BE2C (cell line): ENCODE measurements around the gene PPFIA1.
"Not testable (repeated sequence)": the region's sequence is repeated elsewhere in the genome, so short reads cannot be mapped to it uniquely, and the experiment has no call there.

Source experiments
- DNase-seq: peaks from one replicate; pipeline ENCODE4 v3.0.0-alpha.2; 2020
- H3K27me3 ChIP-seq: fragments of 250-450 bp; sonication (Bioruptor Pico); 2 replicates; pipeline ENCODE4 v1.5.1; 2020; ENCODE audit warnings: mild to moderate bottlenecking
- H3K36me3 ChIP-seq: fragments of 250-450 bp; sonication (Bioruptor Pico); 2 replicates; pipeline ENCODE4 v1.5.1; 2020; ENCODE audit warnings: mild to moderate bottlenecking
- H3K4me1 ChIP-seq: fragments of 250-450 bp; sonication (Bioruptor Pico); 2 replicates; pipeline ENCODE4 v1.5.1; 2020
- H3K4me3 ChIP-seq: 2 replicates; pipeline ENCODE4 v1.5.1; 2011; ENCODE audit warnings: low read depth, low read length
- H3K9me3 ChIP-seq: fragments of 250-450 bp; sonication (Bioruptor Pico); 2 replicates; pipeline ENCODE4 v1.5.1; 2020
- CTCF ChIP-seq: IDR thresholded peaks from 2 replicates; pipeline ENCODE4 v1.5.1; 2012; ENCODE audit warnings: mild to moderate bottlenecking, low read depth, low read length

Gene PPFIA1

DNA sequence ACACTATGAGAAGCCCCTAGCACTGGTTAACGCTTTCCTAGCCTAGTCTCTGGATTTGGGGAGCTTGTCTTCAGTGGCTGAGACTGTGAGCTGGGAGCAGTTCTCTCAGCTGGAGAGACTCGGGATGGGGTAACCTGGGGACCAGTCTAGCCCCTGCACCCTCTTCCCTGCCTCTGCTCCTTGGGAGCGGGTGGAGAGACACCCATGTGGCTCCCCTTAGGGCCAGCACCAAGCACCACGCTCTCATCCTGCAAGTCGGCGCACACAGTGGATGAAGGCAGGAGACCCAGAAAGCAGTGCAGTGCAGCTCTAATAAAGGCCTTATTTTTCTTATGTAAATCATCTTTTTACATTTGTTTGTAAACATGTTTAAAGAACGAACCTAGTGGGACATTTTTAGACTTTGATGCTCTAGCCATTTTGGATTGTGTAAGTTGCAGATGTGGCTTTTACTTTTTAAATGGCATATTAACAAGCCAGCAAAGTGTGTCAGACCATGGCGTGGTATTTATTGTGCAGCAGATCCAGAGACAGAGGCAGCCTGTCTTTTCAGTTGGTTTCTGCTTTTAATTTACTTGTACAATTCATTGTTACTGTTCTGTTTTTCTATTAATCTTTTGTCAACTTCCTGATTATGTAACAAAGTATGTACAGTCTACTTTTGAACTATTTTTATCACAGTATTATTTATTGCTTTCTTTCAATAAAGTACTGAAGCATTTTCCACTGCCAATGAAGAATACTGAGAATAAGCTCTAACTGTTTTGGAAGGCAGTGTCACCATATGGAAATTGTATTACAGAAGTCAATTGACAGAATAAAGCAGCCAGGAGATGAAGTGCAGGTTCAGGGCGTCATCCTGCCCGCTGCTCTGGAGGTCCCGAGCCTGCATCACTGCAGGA lies 113.4 kb downstream of the PPFIA1 start:
- TF ChIP-seq CTCF: no peak
- H3K36me3 ChIP-seq: peaks cover 20% of the 10 kb centered on the region
- no peaks in the 10 kb centered on the region for H3K9me3 ChIP-seq
- H3K4me1 ChIP-seq: no peaks in the 10 kb centered on the region
- DNase-seq: no peak
- H3K27me3 ChIP-seq: no peaks in the 10 kb centered on the region
- no peak overlapping the region for H3K4me3 ChIP-seq

DNA sequence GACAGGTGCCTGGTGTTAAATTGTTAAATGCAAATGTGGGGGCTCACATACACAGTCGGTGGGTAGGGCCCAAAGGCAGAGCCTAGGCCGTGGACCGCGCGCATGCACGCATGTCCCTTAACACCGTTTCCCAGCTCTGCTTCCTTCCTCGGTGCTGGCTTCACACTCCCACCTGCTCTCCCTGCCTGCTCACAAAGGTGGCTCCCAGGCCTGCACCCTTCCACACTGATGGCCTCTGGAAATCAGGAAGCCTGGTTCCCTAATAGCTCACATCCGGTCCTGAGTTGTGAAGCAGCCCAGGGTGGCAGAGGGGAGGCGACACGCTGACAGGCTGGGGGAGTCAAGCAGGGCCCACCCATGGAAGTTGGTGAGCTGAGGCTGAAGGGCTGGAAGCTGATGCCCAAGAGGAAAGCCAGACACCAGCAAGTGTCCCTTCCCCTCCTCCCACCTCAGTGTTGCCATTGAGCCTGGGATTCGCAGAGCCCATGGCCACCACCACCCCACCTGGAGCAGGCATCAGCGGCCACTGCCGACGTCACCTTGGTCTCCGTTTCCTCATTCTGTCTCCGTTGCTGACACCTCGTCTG lies 114.2 kb downstream of the PPFIA1 start:
- H3K9me3 ChIP-seq: no peaks in the 10 kb centered on the region
- H3K36me3 ChIP-seq: peaks cover 18% of the 10 kb centered on the region
- H3K4me1 ChIP-seq: no peaks in the 10 kb centered on the region
- DNase-seq: no peak
- H3K27me3 ChIP-seq: no peaks in the 10 kb centered on the region
- no peak for TF ChIP-seq CTCF
- no peak overlapping the region for H3K4me3 ChIP-seq

- H3K36me3 ChIP-seq: peaks cover 18% of the 10 kb centered on the region
- H3K9me3 ChIP-seq: no peaks in the 10 kb centered on the region
- no peaks in the 10 kb centered on the region for H3K27me3 ChIP-seq
- no peak for DNase-seq
- H3K4me3 ChIP-seq: no peak overlapping the region
- no peak for TF ChIP-seq CTCF
- no peaks in the 10 kb centered on the region for H3K4me1 ChIP-seq
Measured at GRCh38 chr11:70387564-70387963, 117.1 kb downstream of the PPFIA1 start.

DNA sequence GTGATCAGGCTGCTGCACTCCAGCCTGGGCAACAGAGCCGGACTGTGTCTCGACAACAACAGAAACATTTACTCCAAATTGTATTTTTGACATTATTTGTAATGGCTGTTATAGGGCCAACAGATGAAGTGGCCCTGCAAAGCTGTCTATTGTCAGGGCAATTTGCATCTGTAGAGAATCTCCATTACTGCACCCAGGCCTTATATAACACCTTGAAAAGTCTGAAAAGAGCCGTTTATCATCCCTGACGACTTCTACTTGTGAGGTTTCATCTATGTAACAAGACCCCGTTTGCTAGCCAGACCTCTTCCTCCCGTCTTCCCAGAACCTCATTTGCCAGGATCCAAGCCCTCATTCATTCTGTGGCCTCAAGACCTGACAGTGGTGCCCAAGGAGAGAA lies 118.7 kb downstream of the PPFIA1 start:
- Histone ChIP-seq H3K4me3 (no peak overlapping the region), H3K9me3 (no peaks in the 10 kb centered on the region), H3K4me1 (no peaks in the 10 kb centered on the region), H3K36me3 (peaks cover 20% of the 10 kb centered on the region), H3K27me3 (no peaks in the 10 kb centered on the region)
- TF ChIP-seq CTCF: no peak
- DNase-seq: no peak

DNA sequence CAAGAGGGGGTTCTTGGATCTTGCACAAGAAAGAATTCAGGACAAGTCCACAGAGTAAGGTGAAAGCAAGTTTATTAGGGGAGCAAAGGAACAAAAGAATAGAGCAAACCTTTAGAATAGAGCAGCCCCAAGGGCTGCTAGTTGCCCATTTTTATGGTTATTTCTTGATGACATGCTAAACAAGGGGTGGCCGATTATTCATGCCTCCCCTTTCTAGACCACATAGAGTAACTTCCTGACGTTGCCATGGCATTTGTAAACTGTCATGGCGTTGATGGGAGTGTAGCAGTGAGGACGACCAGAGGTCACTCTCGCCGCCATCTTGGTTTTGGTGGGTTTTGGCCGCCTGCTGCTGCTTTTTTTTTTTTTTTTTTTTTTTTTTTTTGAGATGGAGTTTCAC lies 120.4 kb downstream of the PPFIA1 start:
- DNase-seq, H3K4me3 ChIP-seq: not testable (repeated sequence)
- peaks cover 30% of the 10 kb centered on the region for H3K36me3 ChIP-seq

GRCh38 chr11:70394211-70394950 lies 123.9 kb downstream of the PPFIA1 start:
- H3K9me3 ChIP-seq: no peaks in the 10 kb centered on the region
- peaks cover 30% of the 10 kb centered on the region for H3K36me3 ChIP-seq
- no peak for TF ChIP-seq CTCF
- no peaks in the 10 kb centered on the region for H3K27me3 ChIP-seq
- no peaks in the 10 kb centered on the region for H3K4me1 ChIP-seq
- H3K4me3 ChIP-seq: no peak overlapping the region
- no peak for DNase-seq

More for the DNA sequence above, 120.4 kb downstream of the PPFIA1 start:
- not testable (repeated sequence) for H3K27me3 ChIP-seq, H3K9me3 ChIP-seq, H3K4me1 ChIP-seq
